ENCODE results near the gene MMRN2. TPM values are rescaled to one million over a fixed set of nuclear protein-coding genes. Genes with fewer than 3 reads are reported as not detected.

The MMRN2 gene
- total and polyA plus RNA-seq, 2 of the 8 experiments (the other 6 are each of a cell fraction or from before 2014, with no cell fraction given), result 1.2 TPM

GRCh38 chr10:86988520-86988919 is 31.1 kb upstream of the MMRN2 start:
- H2BK20ac ChIP-seq (ENCODE audit: low read length), result no peak overlapping the region
- H2BK120ac ChIP-seq (replicated peaks; ENCODE audit: low read depth, low read length), result no peak overlapping the region
- no peak overlapping the region for H2BK15ac ChIP-seq (ENCODE audit: low read length)
- no peak overlapping the region for H4K8ac ChIP-seq (ENCODE audit: extremely low read depth, insufficient read depth, low read length)
- H3K36me3 ChIP-seq (ENCODE audit: control insufficient read depth in 2 of 4, insufficient read depth in 4 of 4, low read length in 3 of 4), result no peaks in the 10 kb centered on the region
- H3K9ac ChIP-seq (replicated peaks in 1 of 4; ENCODE audit: extremely low read depth in 1 of 4, low read depth in 3 of 4, low read length in 3 of 4), result no peak overlapping the region
- H3K4me2 ChIP-seq (ENCODE audit: insufficient read depth in 1 of 2, low read depth in 2 of 2, low read length in 2 of 2), result no peak overlapping the region
- DNase-seq (ENCODE audit: low read depth in 1 of 2, low spot score in 2 of 2) (no peak), FAIRE-seq (no peak)
- no peaks in the 10 kb centered on the region for H3K4me1 ChIP-seq (replicated peaks in 1 of 4; ENCODE audit: control insufficient read depth in 3 of 4, insufficient read depth in 4 of 4, low read length in 3 of 4)
- ChIA-PET CTCF (ENCODE audit: partially characterized antibody) (interaction anchor here (1.4 to 2.4 kb wide), 2 partner anchors 22 to 49 kb away, joined by 3 to 14 read pairs; no protein-coding TSS in a partner anchor), POLR2A (ENCODE audit: partially characterized antibody) (no interaction called here)
- H2AK5ac ChIP-seq (ENCODE audit: low read depth, low read length), result no peak overlapping the region
- no peak overlapping the region for H2BK5ac ChIP-seq (ENCODE audit: low read depth, low read length)
- H4K5ac ChIP-seq (ENCODE audit: insufficient read length, low read depth, low read length), result no peak overlapping the region
- no peak overlapping the region for H3K27ac ChIP-seq (ENCODE audit: low read depth, low read length)
- no peaks in the 10 kb centered on the region for H3K27me3 ChIP-seq (replicated peaks in 1 of 4; ENCODE audit: control insufficient read depth in 3 of 4, extremely low read depth in 1 of 4, insufficient read depth in 3 of 4, low read length in 3 of 4)
- H4K91ac ChIP-seq (replicated peaks; ENCODE audit: insufficient read length, low read length), result no peak overlapping the region
- WGBS, 2 experiments (ENCODE audit: extremely low coverage in 1 of 2, insufficient coverage in 1 of 2, insufficient read length in 1 of 2, insufficient replicate concordance in 2 of 2, low coverage in 1 of 2, low lambda C conversion rate in 2 of 2, missing lambda C conversion rate in 1 of 2), result 95% methylated on average over 1 of the region's 1 CpG; no CpG with 5 or more reads in 1 of the 2 experiments
- H2AFZ ChIP-seq (ENCODE audit: low read length), result no peak overlapping the region
- H4K20me1 ChIP-seq (replicated peaks in 1 of 2; ENCODE audit: control insufficient read depth in 1 of 2, insufficient read depth in 2 of 2, low read length in 2 of 2), result no peaks in the 10 kb centered on the region
- no peaks in the 10 kb centered on the region for H3K9me3 ChIP-seq (ENCODE audit: insufficient read depth in 2 of 2, low read depth in 1 of 2, low read length in 1 of 2)
- no peak overlapping the region for H3K4me3 ChIP-seq (ENCODE audit: extremely low read depth in 1 of 4, insufficient read depth in 2 of 4, low read depth in 3 of 4, low read length in 4 of 4)
- no peak overlapping the region for H3K18ac ChIP-seq (ENCODE audit: extremely low read depth, low read length)
- H3K79me1 ChIP-seq (ENCODE audit: low read depth, low read length), result no peaks in the 10 kb centered on the region
- H3K79me2 ChIP-seq (ENCODE audit: control insufficient read depth in 1 of 2, insufficient read depth in 2 of 2, low read length in 2 of 2), result no peaks in the 10 kb centered on the region
- no peak overlapping the region for H3K14ac ChIP-seq (ENCODE audit: insufficient read length)
- no peak overlapping the region for H3K4ac ChIP-seq (replicated peaks; ENCODE audit: insufficient read length, low read depth, low read length)
- H3K23me2 ChIP-seq (ENCODE audit: low read depth, low read length), result no peaks in the 10 kb centered on the region
- no peak overlapping the region for H3K56ac ChIP-seq (replicated peaks; ENCODE audit: insufficient read length, low read depth, low read length)
- H3K23ac ChIP-seq (ENCODE audit: insufficient read length), result no peak overlapping the region
- H2BK12ac ChIP-seq (ENCODE audit: low read depth, low read length), result no peak overlapping the region
- TF ChIP-seq ASH2L (IDR thresholded peaks at IDR 0.05; ENCODE audit: low read length) (no peak), EP300 (IDR thresholded peaks at IDR 0.05; ENCODE audit: borderline replicate concordance in 1 of 2, low read depth in 2 of 2, low read length in 2 of 2) (no peak), SP1 (IDR thresholded peaks at IDR 0.05; ENCODE audit: low read depth, low read length) (no peak), TAF7 (optimal IDR thresholded peaks at IDR 0.05; ENCODE audit: borderline replicate concordance, low read depth, low read length) (no peak)
